Astrocyte (in vitro differentiated cells and primary cell): ENCODE results near the gene GTF2IRD1. TPM values are rescaled to one million over a fixed set of nuclear protein-coding genes. Genes with fewer than 3 reads are reported as not detected.

Experiments used
- DNase-seq: peaks from one replicate; pipeline ENCODE4 v3.0.0-alpha.2; 2010; ENCODE audit warnings: low read depth
- FAIRE-seq: peaks from 2 replicates; lab custom pipeline; 2011; peaks lifted over from hg19 to GRCh38; lab: Jason Lieb, UNC
- H2AFZ ChIP-seq: 2 replicates; pipeline ENCODE4 v1.6.0; 2012; ENCODE audit warnings: low read depth, low read length, inconsistent platforms
- H3K27ac ChIP-seq: 2 replicates; pipeline ENCODE4 v1.5.1; 2011; ENCODE audit warnings: low read depth, low read length, inconsistent platforms
- H3K27me3 ChIP-seq: 2 replicates; pipeline ENCODE4 v1.6.0; 2011; ENCODE audit warnings: low read length, inconsistent platforms; ENCODE audit not compliant: insufficient read depth
- H3K36me3 ChIP-seq: 2 replicates; pipeline ENCODE4 v1.5.1; 2011; ENCODE audit warnings: low read length, inconsistent platforms; ENCODE audit not compliant: insufficient read depth
- H3K4me1 ChIP-seq: 2 replicates; pipeline ENCODE4 v1.5.1; 2011; ENCODE audit warnings: low read length, inconsistent platforms; ENCODE audit not compliant: insufficient read depth
- H3K4me2 ChIP-seq: 2 replicates; pipeline ENCODE4 v1.6.0; 2012; ENCODE audit warnings: low read length, inconsistent platforms
- H3K4me3 ChIP-seq: 2 replicates; pipeline ENCODE4 v1.5.1; 2011; ENCODE audit warnings: low read depth, mild to moderate bottlenecking, low read length, inconsistent platforms; ENCODE audit not compliant: insufficient read depth
- H3K79me2 ChIP-seq: 2 replicates; pipeline ENCODE4 v1.6.0; 2012; ENCODE audit warnings: mild to moderate bottlenecking, low read length, inconsistent platforms; ENCODE audit not compliant: insufficient read depth
- H3K9ac ChIP-seq: 2 replicates; pipeline ENCODE4 v1.6.0; 2012; ENCODE audit warnings: mild to moderate bottlenecking, low read length, inconsistent platforms
- H3K9me3 ChIP-seq: 2 replicates; pipeline ENCODE4 v1.5.1; 2012; ENCODE audit warnings: low read depth, mild to moderate bottlenecking, low read length, inconsistent platforms; ENCODE audit not compliant: insufficient read depth
- H4K20me1 ChIP-seq: 2 replicates; pipeline ENCODE4 v1.6.0; 2012; ENCODE audit warnings: low read length, inconsistent platforms; ENCODE audit not compliant: insufficient read depth
- H3K27ac Mint-ChIP-seq: one replicate; pipeline ENCODE4 v1.8.0; 2021; ENCODE audit warnings: mild to moderate bottlenecking, mixed read lengths; ENCODE audit not compliant: unreplicated experiment
- H3K27me3 Mint-ChIP-seq: one replicate; pipeline ENCODE4 v1.8.0; 2021; ENCODE audit warnings: low read depth, mixed read lengths; ENCODE audit not compliant: unreplicated experiment
- H3K36me3 Mint-ChIP-seq: one replicate; pipeline ENCODE4 v1.8.0; 2021; ENCODE audit warnings: low read depth, mixed read lengths; ENCODE audit not compliant: unreplicated experiment
- H3K4me1 Mint-ChIP-seq: one replicate; pipeline ENCODE4 v1.8.0; 2021; ENCODE audit warnings: low read depth, mixed read lengths; ENCODE audit not compliant: unreplicated experiment
- H3K4me3 Mint-ChIP-seq: one replicate; pipeline ENCODE4 v1.8.0; 2021; ENCODE audit warnings: mild to moderate bottlenecking, moderate library complexity, mixed read lengths; ENCODE audit not compliant: unreplicated experiment
- H3K9me3 Mint-ChIP-seq: one replicate; pipeline ENCODE4 v1.8.0; 2021; ENCODE audit warnings: mild to moderate bottlenecking, mixed read lengths; ENCODE audit not compliant: unreplicated experiment
- CTCF ChIP-seq: IDR thresholded peaks from 2 replicates; pipeline ENCODE4 v1.5.1; 2011; ENCODE audit warnings: low read depth, mild to moderate bottlenecking, inconsistent platforms, low read length, moderate library complexity; ENCODE audit not compliant: insufficient read depth
- EZH2 ChIP-seq: IDR thresholded peaks from 2 replicates; pipeline ENCODE4 v1.6.1; 2012; ENCODE audit warnings: mild to moderate bottlenecking, low read length, inconsistent platforms; ENCODE audit not compliant: insufficient read depth
- total RNA-seq: library from RNA; stranded (reverse); gene quantifications from 2 replicates; pipeline ENCODE4 v1.2.1, GENCODE V29; 2021

The GTF2IRD1 gene
- total RNA-seq, 1 donor from 2014 or later, result 19.3 TPM

- Mint-ChIP-seq H3K4me3 (no peak overlapping the region), H3K4me1 (peaks cover 6% of the 10 kb centered on the region), H3K27ac (no peak overlapping the region), H3K36me3 (peaks cover 2% of the 10 kb centered on the region), H3K9me3 (no peaks in the 10 kb centered on the region), H3K27me3 (no peaks in the 10 kb centered on the region)
- TF ChIP-seq CTCF (no peak), EZH2 (no peak)
- H3K4me1 ChIP-seq, result peaks cover 21% of the 10 kb centered on the region
- FAIRE-seq, result no peak
- peaks cover 80% of the 10 kb centered on the region for H3K79me2 ChIP-seq
- no peak overlapping the region for H2AFZ ChIP-seq
- H3K4me3 ChIP-seq, result no peak overlapping the region
- H3K27me3 ChIP-seq, result no peaks in the 10 kb centered on the region
- H4K20me1 ChIP-seq, result peaks cover 60% of the 10 kb centered on the region
- no peak overlapping the region for H3K9ac ChIP-seq
- H3K4me2 ChIP-seq, result no peak overlapping the region
- no peak overlapping the region for H3K27ac ChIP-seq
- H3K9me3 ChIP-seq, result no peaks in the 10 kb centered on the region
- no peak for DNase-seq
- H3K36me3 ChIP-seq, result no peaks in the 10 kb centered on the region
Observed at GRCh38 chr7:74473116-74473515, 19.4 kb downstream of the GTF2IRD1 start.

GRCh38 chr7:74474271-74474865 lies 20.7 kb downstream of the GTF2IRD1 start:
- Histone ChIP-seq H3K27ac (no peak overlapping the region), H3K36me3 (no peaks in the 10 kb centered on the region), H2AFZ (no peak overlapping the region), H3K4me1 (peaks cover 32% of the 10 kb centered on the region), H3K9me3 (no peaks in the 10 kb centered on the region), H3K9ac (no peak overlapping the region), H3K4me3 (no peak overlapping the region), H3K79me2 (peaks cover 80% of the 10 kb centered on the region), H3K4me2 (peak overlapping the region; percentile 23), H4K20me1 (peaks cover 55% of the 10 kb centered on the region), H3K27me3 (no peaks in the 10 kb centered on the region)
- TF ChIP-seq CTCF, result no peak
- H3K4me1 Mint-ChIP-seq, result peaks cover 10% of the 10 kb centered on the region
- peaks cover 2% of the 10 kb centered on the region for H3K36me3 Mint-ChIP-seq
- peak; percentile 25 for DNase-seq
- H3K27ac Mint-ChIP-seq, result no peak overlapping the region
- no peaks in the 10 kb centered on the region for H3K27me3 Mint-ChIP-seq
- H3K9me3 Mint-ChIP-seq, result no peaks in the 10 kb centered on the region
- FAIRE-seq, result no peak
- H3K4me3 Mint-ChIP-seq, result no peak overlapping the region

- Histone ChIP-seq H3K36me3 (no peaks in the 10 kb centered on the region), H2AFZ (no peak overlapping the region), H3K27ac (no peak overlapping the region), H3K4me3 (no peak overlapping the region), H3K27me3 (no peaks in the 10 kb centered on the region), H3K9me3 (no peaks in the 10 kb centered on the region), H3K79me2 (peaks cover 75% of the 10 kb centered on the region), H3K4me2 (no peak overlapping the region), H4K20me1 (peaks cover 48% of the 10 kb centered on the region), H3K9ac (no peak overlapping the region), H3K4me1 (peaks cover 43% of the 10 kb centered on the region)
- Mint-ChIP-seq H3K9me3 (no peaks in the 10 kb centered on the region), H3K27ac (peak overlapping the region; percentile 62), H3K4me3 (no peak overlapping the region), H3K27me3 (no peaks in the 10 kb centered on the region), H3K4me1 (peaks cover 13% of the 10 kb centered on the region), H3K36me3 (no peaks in the 10 kb centered on the region)
- FAIRE-seq (no peak), DNase-seq (no peak)
- no peak for TF ChIP-seq EZH2
- TF ChIP-seq CTCF, result no peak
Observed at GRCh38 chr7:74475243-74475986, 21.7 kb downstream of the GTF2IRD1 start.
